M059J (cell line): ENCODE results near the gene PUDP. TPM values are rescaled to one million over a fixed set of nuclear protein-coding genes. Genes with fewer than 3 reads are reported as not detected.

Experiments used
- DNase-seq: peaks from one replicate; pipeline ENCODE4 v3.0.0-alpha.2; 2012; ENCODE audit warnings: low read depth
- total RNA-seq: library from RNA; depleted of rRNA; stranded (reverse); fragments of >200 nt; shearing (Covaris generic); gene quantifications from 2 replicates; pipeline ENCODE4 v1.2.3, GENCODE V29; 2014

The PUDP gene
- total RNA-seq, 1 experiment from 2014 or later = 11.7 TPM

GRCh38 chrX:7146703-7147412 is 1.1 kb downstream of the PUDP start:
- DNase-seq = no peak

DNA sequence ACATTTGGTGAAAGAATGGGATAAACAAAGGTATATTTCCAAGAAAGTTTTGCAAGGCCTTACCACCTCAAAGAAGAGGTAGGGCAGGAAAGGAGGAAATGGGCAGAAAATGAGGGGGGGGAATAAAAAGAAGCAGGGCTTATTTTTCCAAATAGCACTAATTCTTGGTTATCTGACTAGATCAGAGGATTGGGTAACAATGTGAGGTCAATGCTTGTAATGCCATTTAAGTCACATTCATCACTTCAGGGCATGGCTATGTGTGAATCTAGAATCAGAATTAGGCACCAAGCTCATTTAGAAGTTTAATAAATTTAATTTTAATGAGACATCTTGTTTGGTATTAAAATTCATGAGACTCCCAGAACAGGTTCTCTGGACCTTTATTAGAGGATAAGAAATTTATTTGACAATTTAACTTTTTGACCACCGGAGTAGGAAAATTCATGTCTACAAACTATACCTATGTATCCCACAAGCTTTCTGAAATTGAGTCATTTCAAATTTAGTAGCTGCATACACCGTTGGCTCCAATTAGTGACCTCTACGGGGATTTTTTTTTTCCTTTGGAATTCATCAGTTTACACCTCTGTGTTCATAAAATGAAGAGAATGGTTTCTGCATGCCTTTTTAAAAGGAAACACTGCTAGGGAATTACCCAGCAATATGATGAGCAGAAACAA is 1.8 kb downstream of the PUDP start:
- DNase-seq = no peak

GRCh38 chrX:7145454-7145853 is 2.5 kb downstream of the PUDP start:
- DNase-seq = no peak

DNA sequence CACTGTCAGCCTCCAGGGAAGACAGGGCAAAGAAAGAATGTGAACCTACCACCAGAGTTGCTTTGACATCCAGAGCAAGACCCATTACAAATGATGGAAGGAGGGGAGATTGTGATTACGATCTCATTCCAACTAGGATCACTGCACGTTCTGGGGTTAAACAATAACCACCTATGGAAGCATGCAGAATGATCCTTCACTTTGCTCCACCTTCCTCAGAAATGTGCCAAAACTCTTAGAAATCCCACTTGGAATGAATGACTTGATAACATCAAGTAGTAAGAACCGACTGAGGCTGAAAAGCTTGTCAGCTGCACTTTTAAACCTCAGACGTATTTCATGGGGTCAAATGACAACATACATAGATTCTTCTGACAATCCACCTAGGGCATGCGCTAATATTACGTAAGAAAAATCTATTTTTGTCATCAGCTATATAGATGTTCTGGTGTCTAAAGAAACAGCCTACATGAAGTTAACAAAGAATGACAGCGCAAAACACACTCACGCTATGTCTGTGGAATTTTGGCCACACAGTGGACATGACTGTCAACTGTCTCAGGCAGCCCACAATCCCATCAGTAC is 3.9 kb downstream of the PUDP start:
- no peak for DNase-seq

DNA sequence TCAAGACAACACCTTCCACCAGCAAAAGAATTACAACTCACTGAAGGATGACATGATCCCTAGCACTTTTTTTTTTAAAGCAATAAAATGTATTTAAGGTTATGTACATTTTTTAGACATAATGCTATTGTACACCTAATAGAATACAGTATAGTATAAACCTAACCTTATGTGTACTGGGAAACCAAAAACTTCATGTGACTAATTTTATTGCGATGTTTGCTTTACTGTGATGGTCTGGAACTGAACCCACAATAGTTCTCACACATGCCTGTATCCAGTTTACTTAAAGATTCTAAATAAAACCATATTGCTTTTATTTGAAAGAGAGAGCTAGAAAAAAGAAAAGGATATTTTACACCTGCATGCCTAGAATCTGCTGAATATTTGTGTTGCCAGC is 4.9 kb downstream of the PUDP start:
- DNase-seq = no peak

- DNase-seq = peak; percentile 61
Observed at GRCh38 chrX:7139202-7140081, 8.5 kb downstream of the PUDP start.

DNA sequence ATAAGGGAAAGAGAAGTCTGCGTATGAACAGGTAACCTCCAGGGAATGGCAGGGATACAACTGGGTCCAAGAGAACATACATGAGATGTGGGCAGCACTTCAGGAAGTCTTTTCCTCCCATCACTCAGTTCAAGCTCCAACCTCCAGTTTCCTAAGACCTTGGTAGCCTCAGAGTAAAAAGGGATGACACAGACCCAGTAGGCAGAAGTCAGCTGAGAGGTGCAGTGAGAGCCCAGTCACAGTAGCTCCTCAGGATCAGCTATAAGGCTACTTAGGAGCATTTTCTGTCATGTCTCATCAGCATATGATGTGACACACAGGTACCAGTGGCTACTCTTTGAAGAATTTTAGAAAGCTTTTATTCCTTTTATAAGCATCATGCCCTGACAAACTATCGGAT is 13.0 kb downstream of the PUDP start:
- no peak for DNase-seq

- DNase-seq = peak; percentile 66
Observed at GRCh38 chrX:7133050-7133440, 14.9 kb downstream of the PUDP start.

DNA sequence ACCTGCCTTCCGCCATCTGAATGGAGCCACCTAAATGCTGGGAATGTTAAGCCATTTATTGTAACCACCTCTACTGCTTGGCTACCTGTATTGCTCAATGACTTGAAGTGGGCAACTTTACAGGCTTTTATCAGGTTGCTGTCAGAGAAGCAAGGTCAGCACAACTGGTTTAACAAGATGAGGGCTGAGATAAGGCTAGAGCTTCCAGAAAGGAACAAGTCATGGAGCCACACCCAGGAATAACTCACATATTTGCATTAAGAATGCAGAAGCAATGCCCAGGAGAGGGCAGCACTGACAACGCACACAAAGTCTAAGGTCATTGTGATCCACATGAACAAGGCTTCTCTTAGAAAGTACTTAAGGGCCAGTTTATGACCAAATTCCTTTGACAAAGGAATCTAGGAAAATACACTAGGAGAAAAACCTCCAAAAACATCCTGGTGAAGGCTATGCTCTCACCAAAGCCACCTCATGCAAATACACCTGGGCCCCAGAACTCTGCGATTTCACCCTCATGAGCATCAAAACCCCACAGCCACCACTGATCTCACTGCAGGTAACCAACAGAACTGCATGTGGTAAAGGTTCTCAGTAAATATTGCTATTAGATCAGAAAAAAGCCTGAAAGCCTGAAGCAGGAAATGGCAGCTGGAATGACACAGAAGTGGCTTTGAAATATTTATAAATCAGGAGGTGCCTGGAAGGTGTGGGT is 15.5 kb downstream of the PUDP start:
- DNase-seq = peak; percentile 76

DNA sequence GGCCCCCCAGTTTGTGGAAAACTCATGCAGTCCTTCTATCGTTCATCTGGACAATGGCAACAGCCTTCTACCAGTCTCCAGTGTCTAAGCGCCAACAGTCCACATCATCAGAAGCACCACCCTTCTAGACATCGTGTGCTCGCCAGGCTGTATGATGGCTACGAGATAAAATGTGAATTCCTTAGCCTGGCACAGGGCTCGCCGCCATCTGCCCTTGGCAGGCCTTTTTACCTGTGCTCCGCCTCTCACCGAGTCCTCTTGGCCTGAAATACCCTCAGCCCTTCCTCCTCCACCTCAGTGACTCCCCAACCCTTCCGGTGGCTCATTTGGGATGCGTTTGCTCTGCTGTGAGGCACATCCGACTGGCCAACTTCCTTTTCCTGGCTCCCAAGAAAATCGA is 16.3 kb downstream of the PUDP start:
- DNase-seq = no peak

GRCh38 chrX:7127056-7127455 is 20.9 kb downstream of the PUDP start:
- no peak for DNase-seq

DNA sequence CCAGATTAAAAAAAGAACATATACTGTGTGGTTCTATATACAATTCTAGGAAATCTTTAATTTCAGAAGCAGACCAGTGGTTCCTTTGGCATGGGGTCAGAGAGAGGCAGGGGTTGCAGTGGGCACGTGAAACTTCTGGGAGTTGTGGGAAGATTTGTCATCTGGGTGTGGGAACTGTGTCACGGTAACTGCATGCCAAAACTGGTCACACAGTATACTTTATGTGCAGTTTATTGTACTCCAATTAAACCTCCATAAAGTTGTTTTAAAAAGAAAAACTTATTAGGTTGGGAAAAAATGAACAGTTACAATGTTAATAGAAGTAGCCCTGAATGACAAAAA is 27.1 kb downstream of the PUDP start:
- no peak for DNase-seq

DNA sequence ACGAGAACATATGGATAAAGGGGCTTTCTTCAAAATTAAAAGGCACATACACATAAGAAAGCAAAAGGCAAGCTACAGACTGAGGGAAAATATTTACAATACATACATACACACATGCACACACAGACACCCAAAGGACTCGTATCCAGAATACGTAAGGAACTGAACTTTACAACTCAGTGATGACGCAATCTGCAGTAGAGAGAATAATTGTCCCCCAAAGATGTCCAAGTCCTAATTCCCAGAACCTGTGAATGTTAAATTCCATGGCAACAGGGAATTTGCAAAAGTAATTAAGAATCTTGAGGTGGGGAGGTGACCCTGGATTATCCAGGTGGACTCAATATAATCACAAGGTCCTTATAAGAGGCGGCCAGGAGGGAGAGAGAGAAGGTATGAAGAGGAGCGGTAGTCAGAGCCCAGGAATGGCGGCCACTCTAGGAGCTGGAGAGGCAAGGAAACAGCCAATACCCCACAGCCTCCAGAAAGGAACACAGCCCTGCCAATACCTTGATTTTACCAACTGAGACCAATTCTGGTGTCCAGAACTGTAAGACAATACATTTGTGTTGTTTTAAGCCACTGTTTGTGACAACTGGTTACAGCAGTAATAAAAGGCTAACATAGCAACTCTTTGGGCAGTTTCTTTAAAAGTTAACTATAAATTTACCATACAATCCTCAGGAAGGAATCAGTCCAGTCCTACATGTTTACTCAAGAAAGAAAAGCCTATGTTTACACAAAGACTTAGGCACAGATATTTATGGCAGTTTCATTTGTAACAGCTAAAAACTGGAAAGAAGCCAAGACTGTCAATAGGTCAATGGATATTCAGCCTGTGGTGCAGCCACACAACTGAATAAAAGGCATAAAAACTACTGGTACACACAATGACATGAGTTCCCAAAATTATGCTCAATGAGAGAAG is 27.7 kb downstream of the PUDP start:
- DNase-seq = peak; percentile 71

- no peak for DNase-seq
Observed at GRCh38 chrX:7117587-7117986, 30.4 kb downstream of the PUDP start.

- DNase-seq = no peak
Observed at GRCh38 chrX:7116081-7116480, 31.9 kb downstream of the PUDP start.

DNA sequence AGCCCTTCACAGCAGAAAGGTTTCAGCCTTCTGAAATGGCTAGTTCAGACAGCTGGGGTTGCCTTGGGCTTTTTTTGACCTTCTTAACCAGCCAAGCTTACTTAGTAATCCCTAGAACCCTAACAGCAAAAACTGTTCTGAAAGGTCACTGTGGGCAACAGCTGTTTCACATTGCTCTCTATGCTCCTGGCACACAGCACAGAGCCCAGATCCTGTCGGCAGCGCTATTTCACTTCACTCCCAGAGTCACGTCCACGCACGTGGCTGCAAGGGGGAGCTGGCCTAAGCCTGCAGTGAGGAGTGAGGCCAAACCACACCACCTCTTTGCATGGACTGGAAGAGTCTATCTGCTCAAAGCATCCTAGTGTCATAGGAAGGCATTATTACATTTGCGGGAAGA is 32.4 kb downstream of the PUDP start:
- no peak for DNase-seq

DNA sequence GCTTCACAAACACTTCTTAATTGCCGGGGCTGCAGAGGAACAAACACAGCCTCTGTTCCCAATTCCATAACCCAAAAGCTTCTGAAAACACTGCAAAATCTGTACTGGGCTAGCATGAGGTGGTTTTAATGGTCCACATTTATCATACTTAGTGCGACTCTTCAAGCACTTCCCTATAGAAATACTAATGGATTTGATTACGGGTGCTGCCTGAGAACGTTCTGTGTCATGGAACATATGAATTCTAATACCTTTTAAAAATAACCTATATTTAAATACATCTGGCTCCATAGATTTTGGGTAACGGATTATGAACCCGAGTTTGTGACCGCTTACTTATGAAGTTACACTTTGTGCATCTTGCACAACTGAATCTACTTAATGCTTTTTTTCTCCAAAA is 35.9 kb downstream of the PUDP start:
- no peak for DNase-seq

- no peak for DNase-seq
Observed at GRCh38 chrX:7111518-7111917, 36.4 kb downstream of the PUDP start.

GRCh38 chrX:7110821-7111276 is 37.1 kb downstream of the PUDP start:
- peak; percentile 62 for DNase-seq
